Nephron (organoid): ENCODE measurements around the gene EPS8.

Experiments
- H3K27ac Mint-ChIP-seq, 3 experiments: 2 replicates each; pipeline ENCODE4 v1.8.0; 2020; ENCODE audit warnings: mixed read lengths in 3 of 3, mild to moderate bottlenecking in 2 of 3, moderate library complexity in 1 of 3
- H3K27me3 Mint-ChIP-seq: 2 replicates; pipeline ENCODE4 v1.8.0; 2021; ENCODE audit warnings: low read depth, mild to moderate bottlenecking, moderate library complexity, mixed read lengths
- H3K36me3 Mint-ChIP-seq: 2 replicates; pipeline ENCODE4 v1.8.0; 2020; ENCODE audit warnings: low read depth, mixed read lengths
- H3K4me1 Mint-ChIP-seq: 2 replicates; pipeline ENCODE4 v1.8.0; 2020; ENCODE audit warnings: mixed read lengths
- H3K4me3 Mint-ChIP-seq, 3 experiments: 2 replicates each; pipeline ENCODE4 v1.8.0; 2020; ENCODE audit warnings: mild to moderate bottlenecking in 3 of 3, mixed read lengths in 3 of 3, moderate library complexity in 2 of 3
- H3K9me3 Mint-ChIP-seq: 2 replicates; pipeline ENCODE4 v1.8.0; 2020; ENCODE audit warnings: mixed read lengths
- TF ChIP-seq, protein P1 (sequence below), 3 experiments: fragments of 200-600 bp; sonication (generic); IDR thresholded peaks; one replicate each; pipeline ENCODE4 v1.5.0; 2021; ENCODE audit warnings: antibody characterized with exemption in 3 of 3; ENCODE audit not compliant: unreplicated experiment in 3 of 3

EPS8 gene

DNA sequence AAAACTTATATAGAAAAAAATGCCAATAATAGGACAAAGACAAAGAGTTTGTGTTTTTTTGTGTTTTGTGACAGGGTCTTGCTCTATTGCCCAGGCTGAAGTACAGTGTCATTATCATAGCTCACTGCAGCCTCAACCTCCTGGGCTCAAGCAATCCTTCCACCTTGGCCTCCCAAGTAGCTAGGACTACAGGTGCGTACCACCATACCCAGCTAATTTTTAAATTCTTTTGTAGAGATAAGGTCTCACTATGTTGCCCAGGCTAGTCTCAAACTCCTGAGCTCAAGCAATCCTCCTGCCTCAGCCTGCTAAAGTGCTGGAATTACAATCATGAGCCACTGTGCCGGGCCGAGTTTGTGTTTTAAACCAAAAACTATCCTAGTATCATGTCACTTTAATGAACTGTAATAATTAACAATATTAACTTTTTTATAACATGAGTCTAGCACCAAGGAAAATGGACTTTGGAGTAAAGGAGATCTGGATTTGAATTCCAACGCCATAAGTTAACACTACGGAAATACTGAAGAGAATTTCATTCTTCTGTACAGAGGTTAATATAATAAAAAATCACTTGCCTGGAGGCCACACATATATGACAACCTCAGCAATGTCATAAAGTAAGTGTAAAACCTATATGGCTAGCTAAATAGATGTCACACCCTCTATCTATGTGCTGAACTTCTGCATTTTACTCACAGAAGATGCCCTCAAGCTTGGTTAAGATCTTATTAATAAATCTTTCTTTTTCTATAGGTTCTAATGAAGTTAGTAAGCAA is 53.2 kb downstream of the EPS8 start:
- peak overlapping the region; percentile 86 to 96 (median 94) for H3K27ac Mint-ChIP-seq
- H3K27me3 Mint-ChIP-seq = no peaks in the 10 kb centered on the region
- peaks cover 11% of the 10 kb centered on the region for H3K4me1 Mint-ChIP-seq
- no peaks in the 10 kb centered on the region for H3K36me3 Mint-ChIP-seq
- H3K9me3 Mint-ChIP-seq = no peaks in the 10 kb centered on the region
- TF ChIP-seq, protein P1, sequence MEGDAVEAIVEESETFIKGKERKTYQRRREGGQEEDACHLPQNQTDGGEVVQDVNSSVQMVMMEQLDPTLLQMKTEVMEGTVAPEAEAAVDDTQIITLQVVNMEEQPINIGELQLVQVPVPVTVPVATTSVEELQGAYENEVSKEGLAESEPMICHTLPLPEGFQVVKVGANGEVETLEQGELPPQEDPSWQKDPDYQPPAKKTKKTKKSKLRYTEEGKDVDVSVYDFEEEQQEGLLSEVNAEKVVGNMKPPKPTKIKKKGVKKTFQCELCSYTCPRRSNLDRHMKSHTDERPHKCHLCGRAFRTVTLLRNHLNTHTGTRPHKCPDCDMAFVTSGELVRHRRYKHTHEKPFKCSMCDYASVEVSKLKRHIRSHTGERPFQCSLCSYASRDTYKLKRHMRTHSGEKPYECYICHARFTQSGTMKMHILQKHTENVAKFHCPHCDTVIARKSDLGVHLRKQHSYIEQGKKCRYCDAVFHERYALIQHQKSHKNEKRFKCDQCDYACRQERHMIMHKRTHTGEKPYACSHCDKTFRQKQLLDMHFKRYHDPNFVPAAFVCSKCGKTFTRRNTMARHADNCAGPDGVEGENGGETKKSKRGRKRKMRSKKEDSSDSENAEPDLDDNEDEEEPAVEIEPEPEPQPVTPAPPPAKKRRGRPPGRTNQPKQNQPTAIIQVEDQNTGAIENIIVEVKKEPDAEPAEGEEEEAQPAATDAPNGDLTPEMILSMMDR (IDR thresholded peaks at IDR 0.05; ENCODE audit: unreplicated experiment in 3 of 3) = no peak
- H3K4me3 Mint-ChIP-seq = peak overlapping the region in 1 of 3 experiments; percentile 21

DNA sequence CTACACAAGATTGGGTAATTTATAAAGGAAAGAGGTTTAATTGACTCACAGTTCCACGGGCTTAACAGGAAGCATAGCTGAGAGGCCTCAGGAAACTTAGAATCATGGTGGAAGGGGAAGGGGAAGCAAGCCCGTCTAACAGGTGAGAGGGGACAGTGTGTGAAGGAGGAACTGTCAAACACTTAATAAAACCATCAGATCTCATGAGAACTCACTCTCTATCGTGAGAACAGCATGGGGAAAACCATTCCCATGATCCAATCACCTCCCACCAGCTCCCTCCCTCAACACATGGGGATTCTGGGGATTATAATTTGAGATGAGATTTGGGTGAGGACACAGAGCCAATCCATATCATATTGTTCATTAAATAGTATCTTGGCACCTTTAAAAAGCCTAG is 56.1 kb downstream of the EPS8 start:
- peaks cover 11% of the 10 kb centered on the region for H3K4me1 Mint-ChIP-seq
- TF ChIP-seq, protein P1 (IDR thresholded peaks at IDR 0.05; ENCODE audit: unreplicated experiment in 3 of 3) = no peak

DNA sequence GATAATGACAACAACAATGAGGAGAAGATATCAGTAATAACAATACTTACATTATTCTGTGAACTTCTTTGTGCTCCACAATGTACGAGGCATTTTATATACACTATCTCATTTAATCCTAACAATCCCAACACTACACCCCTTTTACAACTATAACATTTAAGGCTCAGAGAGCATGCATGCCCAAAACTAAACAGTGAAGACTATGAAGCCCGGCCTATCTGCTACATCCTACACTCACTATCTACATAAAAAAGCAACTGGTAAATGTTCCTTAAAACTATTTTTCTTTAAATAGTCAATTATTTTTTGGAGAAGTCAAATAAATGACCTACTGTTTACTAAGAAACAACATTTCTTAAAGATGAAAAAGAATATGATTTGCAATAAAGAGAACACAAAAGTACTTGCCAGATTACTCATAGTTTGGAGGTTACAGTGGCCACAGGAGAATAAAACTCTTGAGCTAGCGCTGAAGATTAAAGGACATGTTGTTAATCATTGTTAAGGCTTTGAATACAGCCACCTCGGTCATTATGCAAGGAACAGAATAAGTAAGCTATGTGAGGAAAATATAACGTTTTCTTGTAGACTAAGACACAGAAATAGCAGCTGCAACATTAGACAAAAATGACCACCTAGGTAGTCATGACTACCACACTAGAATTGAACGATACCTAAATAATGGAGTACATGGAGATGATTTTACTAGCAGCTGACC is 56.7 kb downstream of the EPS8 start:
- Mint-ChIP-seq H3K27me3 (no peaks in the 10 kb centered on the region), H3K4me3 (peak overlapping the region; percentile 14 to 67 (median 67)), H3K4me1 (peaks cover 11% of the 10 kb centered on the region), H3K9me3 (peaks cover 8% of the 10 kb centered on the region), H3K36me3 (peaks cover 16% of the 10 kb centered on the region), H3K27ac (peak overlapping the region; percentile 94 to 98 (median 94))
- TF ChIP-seq, protein P1 (IDR thresholded peaks at IDR 0.05; ENCODE audit: unreplicated experiment in 3 of 3) = no peak

More for the DNA sequence above, 56.1 kb downstream of the EPS8 start:
- Mint-ChIP-seq H3K4me3 (peak overlapping the region in 2 of 3 experiments; percentile 14 to 67), H3K27me3 (no peaks in the 10 kb centered on the region), H3K36me3 (peaks cover 16% of the 10 kb centered on the region), H3K27ac (peak overlapping the region; percentile 94 to 98 (median 94)), H3K9me3 (peaks cover 8% of the 10 kb centered on the region)

DNA sequence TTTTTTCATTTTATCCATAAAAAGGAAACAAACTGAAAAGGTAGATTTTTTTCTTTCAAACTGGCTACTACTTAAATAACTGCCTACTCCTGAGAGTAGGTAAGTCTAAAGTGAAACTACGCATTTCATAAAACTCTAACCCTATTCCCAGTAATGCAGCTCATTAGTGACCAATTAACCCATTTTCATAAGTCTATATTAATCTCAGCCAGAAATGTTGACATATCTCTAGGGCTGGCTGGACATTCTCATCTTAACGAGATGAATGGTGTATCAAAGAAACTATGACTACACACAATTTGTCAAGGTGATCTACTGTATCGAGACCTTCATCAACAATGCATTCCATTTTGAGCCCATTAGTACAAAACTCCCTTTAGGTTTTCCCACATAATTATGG is 57.2 kb downstream of the EPS8 start:
- H3K27ac Mint-ChIP-seq = peak overlapping the region; percentile 94 to 98 (median 94)
- H3K9me3 Mint-ChIP-seq = peaks cover 8% of the 10 kb centered on the region
- peaks cover 16% of the 10 kb centered on the region for H3K36me3 Mint-ChIP-seq
- H3K4me3 Mint-ChIP-seq = peak overlapping the region; percentile 14 to 67 (median 67)
- H3K27me3 Mint-ChIP-seq = no peaks in the 10 kb centered on the region
- peaks cover 11% of the 10 kb centered on the region for H3K4me1 Mint-ChIP-seq
- TF ChIP-seq, protein P1 (IDR thresholded peaks at IDR 0.05; ENCODE audit: unreplicated experiment in 3 of 3) = no peak

DNA sequence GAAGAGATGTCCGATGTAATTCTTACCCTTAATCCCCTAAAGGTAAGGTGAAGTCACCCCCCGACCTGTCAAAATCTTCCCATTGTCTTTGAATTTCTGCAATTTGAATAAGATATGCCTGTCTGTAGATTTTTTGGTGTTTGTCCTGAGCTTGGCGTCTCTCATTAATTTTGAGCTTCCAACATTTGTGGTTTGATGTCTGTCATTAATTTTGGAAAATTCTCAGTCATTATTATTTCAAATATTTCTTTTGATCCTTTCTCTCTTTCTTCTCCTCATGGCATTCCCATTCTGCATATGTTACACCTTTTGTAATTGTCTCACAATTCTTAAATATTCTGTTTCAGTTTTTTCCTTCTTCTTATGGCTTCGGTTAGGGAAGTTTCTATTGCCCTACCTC is 60.1 kb downstream of the EPS8 start:
- Mint-ChIP-seq H3K9me3 (peaks cover 8% of the 10 kb centered on the region), H3K36me3 (peaks cover 16% of the 10 kb centered on the region)

More for the DNA sequence above, 60.1 kb downstream of the EPS8 start:
- TF ChIP-seq, protein P1 (IDR thresholded peaks at IDR 0.05; ENCODE audit: unreplicated experiment in 3 of 3) = no peak
- Mint-ChIP-seq H3K27me3 (no peaks in the 10 kb centered on the region), H3K4me3 (no peak overlapping the region), H3K4me1 (peaks cover 22% of the 10 kb centered on the region), H3K27ac (no peak overlapping the region)
